HG02973 (cell line): ENCODE results near the gene GBE1.
"Not testable (repeated sequence)": the region's sequence is repeated elsewhere in the genome, so short reads cannot be mapped to it uniquely, and the experiment has no call there.

Source experiments
- ATAC-seq: cut with Tn5 transposase; IDR thresholded peaks from one replicate; pipeline ENCODE4 v1.9.1; 2021; ENCODE audit warnings: moderate library complexity; ENCODE audit not compliant: unreplicated experiment

Gene GBE1

GRCh38 chr3:81545572-81545971 lies 215.9 kb downstream of the GBE1 start:
- no peak for ATAC-seq

GRCh38 chr3:81544385-81544784 lies 217.1 kb downstream of the GBE1 start:
- no peak for ATAC-seq

- ATAC-seq = no peak
Observed at GRCh38 chr3:81540787-81541186, 220.7 kb downstream of the GBE1 start.

GRCh38 chr3:81531846-81532245 lies 229.6 kb downstream of the GBE1 start:
- ATAC-seq = no peak

GRCh38 chr3:81531263-81531662 lies 230.2 kb downstream of the GBE1 start:
- ATAC-seq = no peak

GRCh38 chr3:81530180-81530939 lies 231.1 kb downstream of the GBE1 start:
- ATAC-seq = no peak

GRCh38 chr3:81521855-81522254 lies 239.6 kb downstream of the GBE1 start:
- ATAC-seq = no peak

- ATAC-seq = no peak
Observed at GRCh38 chr3:81518945-81519344, 242.5 kb downstream of the GBE1 start.

- ATAC-seq = no peak
Observed at GRCh38 chr3:81516042-81516441, 245.4 kb downstream of the GBE1 start.

- no peak for ATAC-seq
Observed at GRCh38 chr3:81513591-81513990, 247.9 kb downstream of the GBE1 start.

- no peak for ATAC-seq
Observed at GRCh38 chr3:81503026-81503425, 258.4 kb downstream of the GBE1 start.

- no peak for ATAC-seq
Observed at GRCh38 chr3:81502236-81502635, 259.2 kb downstream of the GBE1 start.

GRCh38 chr3:81500039-81500438 lies 261.4 kb downstream of the GBE1 start:
- peak; percentile 97 for ATAC-seq

GRCh38 chr3:81497572-81498251 lies 263.7 kb downstream of the GBE1 start:
- ATAC-seq = no peak

GRCh38 chr3:81496407-81497104 lies 264.9 kb downstream of the GBE1 start:
- ATAC-seq = no peak

- ATAC-seq = not testable (repeated sequence)
Observed at GRCh38 chr3:81492471-81492870, 269.0 kb downstream of the GBE1 start.

GRCh38 chr3:81492040-81492439 lies 269.4 kb downstream of the GBE1 start:
- ATAC-seq = no peak

- ATAC-seq = peak; percentile 97
Observed at GRCh38 chr3:81490541-81491288, 270.7 kb downstream of the GBE1 start.

- ATAC-seq = peak; percentile 98
Observed at GRCh38 chr3:81485444-81485865, 276.0 kb downstream of the GBE1 start.

GRCh38 chr3:81484520-81484919 lies 276.9 kb downstream of the GBE1 start:
- ATAC-seq = no peak

GRCh38 chr3:81483046-81483445 lies 278.4 kb downstream of the GBE1 start:
- ATAC-seq = no peak
